ENCODE results near the gene CHDH.

CHDH gene

DNA sequence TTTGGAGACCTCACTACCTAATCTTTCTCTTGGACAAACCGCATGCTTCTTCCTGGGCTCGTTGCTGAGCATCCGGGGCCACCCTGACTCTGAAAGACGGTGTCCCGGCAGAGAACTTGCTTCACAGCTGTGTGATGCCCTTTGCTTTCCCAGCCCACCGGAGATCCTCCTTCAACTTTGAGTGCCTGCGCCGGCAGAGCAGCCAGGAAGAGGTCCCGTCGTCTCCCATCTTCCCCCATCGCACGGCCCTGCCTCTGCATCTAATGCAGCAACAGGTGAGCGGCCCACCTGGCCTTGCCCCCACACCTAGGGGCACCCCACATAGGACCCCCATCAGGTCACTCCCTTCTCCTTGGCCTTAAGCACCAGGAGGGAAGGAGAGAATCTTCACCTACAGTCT is 37.7 kb downstream of the CHDH start:
- DNase-seq (ENCODE audit: low read depth): no peak

GRCh38 chr3:53807117-53807810 is 39.0 kb downstream of the CHDH start:
- no peak for DNase-seq (ENCODE audit: low read depth)

- no peak for DNase-seq (ENCODE audit: low read depth)
These were observed 39.8 kb downstream of the CHDH start for GRCh38 chr3:53806182-53807116.

- no peak for DNase-seq (ENCODE audit: low read depth)
These were observed 40.6 kb downstream of the CHDH start for GRCh38 chr3:53805463-53806159.

DNA sequence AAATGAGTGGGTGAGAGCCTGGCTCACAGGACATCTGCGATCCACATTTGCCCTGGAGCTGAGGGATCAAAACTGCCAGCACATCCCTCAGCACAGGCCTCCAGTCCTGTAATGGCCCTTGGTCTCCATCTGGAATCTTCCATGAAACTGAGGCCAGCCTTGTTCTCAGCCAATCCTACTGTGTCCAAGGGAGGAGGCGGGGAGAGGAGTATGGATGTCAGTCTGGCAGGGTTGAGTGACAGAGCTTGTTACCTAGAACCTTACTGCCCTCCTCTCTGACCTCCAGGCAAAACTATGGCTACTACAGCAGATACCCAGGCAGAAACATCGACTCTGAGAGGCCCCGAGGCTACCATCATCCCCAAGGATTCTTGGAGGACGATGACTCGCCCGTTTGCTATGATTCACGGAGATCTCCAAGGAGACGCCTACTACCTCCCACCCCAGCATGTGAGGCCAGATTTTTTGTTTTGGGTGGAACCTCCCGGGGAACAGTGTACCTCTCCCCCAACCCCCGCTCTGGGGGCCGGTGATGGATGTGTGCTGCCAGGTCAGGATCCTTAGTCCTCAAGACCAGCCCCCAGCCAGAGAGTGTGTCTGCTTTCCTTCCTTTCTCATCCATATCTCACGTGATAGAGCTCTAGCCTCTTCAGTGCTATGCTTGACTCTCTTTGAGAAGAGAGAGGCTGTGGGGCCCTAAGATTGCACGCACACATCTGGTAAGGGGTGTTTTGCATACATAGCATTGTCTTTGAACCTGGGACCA is 41.3 kb downstream of the CHDH start:
- no peak for DNase-seq (ENCODE audit: low read depth)

DNA sequence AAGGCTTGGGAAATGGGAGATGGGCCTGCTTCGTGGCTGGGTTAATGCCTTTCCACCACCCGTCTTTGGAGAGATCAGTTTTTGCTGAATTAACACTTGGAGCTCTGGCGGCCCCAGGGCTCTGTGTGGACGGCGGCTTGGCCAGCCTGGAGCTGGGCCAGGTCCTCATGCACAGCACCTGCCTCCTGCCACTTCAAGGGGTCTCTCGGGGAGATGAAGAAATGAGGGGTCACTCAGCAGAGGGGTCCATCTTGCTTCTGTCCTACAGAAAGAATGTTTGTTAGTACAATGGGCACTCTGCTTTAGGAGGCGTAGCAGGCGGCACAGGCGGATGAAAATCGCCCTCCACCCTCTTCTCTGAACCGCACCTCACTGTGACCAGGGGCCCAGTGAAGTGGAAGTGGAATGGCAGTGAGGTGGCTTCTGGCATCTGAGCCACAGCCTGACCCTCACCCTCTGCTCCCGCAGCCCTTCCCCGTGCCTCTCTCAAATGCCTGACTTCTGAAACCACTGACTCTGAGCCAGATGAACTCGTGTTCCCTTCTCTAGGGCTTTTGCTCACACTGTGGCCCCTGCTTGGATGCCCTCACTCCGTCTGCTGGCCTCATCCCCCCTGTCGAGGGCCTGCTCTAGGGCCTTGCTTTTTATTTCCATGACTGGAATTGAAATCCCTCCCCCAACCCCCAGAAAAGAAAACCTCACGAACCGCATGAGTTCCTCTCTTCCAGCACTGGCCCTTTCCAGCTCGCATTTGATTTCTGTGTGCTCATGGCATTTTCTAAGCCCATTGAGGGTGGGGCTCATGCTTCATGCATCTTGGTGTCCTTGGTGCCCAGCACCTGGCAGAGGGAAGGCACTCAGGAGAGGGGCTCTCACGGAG is 42.2 kb downstream of the CHDH start:
- DNase-seq (ENCODE audit: low read depth): no peak

GRCh38 chr3:53803124-53803815 is 42.9 kb downstream of the CHDH start:
- DNase-seq (ENCODE audit: low read depth): no peak

- DNase-seq (ENCODE audit: low read depth): no peak
These were observed 43.9 kb downstream of the CHDH start for GRCh38 chr3:53802256-53802880.

DNA sequence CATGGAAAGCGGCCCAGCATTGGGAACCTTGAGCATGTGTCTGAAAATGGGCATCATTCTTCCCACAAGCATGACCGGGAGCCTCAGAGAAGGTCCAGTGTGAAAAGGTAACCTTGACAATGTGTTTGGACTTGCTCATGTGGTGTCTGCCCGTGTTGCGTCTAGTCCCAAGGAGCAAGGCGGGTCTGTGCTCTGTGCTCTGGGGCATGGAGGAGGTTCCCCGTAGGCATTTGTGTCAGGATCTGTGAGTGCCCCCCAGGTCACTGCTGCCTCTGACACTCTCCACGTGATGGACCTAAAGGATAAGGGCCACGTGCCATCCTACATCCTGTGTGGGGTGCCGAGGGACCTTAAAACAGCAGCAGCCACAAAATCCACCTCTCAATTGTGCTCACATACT is 44.9 kb downstream of the CHDH start:
- DNase-seq (ENCODE audit: low read depth): no peak

GRCh38 chr3:53800041-53800906 is 45.9 kb downstream of the CHDH start:
- no peak for DNase-seq (ENCODE audit: low read depth)

DNA sequence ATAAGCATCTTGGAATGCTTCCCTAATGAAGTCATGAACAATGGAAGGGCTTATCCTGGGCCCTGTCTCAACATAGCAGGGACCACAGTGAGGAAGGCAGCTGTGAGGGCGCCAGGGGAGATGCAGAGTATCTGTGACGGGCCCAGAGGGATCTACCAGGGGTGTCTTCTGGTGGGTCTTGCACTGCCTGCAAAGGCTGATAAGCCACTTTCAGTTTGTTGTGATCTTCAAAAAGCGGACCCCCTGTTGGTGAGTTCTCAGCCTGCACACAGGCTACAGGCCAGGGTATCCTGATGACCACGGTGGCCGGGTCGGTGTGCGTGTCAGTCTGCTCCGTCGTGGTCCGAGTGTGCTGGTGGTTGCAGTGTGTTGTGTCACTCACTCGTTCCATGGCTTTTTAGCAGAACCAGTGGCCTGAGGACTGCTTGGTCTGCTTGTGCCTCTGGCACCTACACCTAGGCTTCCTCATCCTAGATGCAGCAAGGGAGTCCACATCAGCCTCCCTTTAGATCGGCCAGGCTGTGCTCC is 46.8 kb downstream of the CHDH start:
- DNase-seq (ENCODE audit: low read depth): no peak

DNA sequence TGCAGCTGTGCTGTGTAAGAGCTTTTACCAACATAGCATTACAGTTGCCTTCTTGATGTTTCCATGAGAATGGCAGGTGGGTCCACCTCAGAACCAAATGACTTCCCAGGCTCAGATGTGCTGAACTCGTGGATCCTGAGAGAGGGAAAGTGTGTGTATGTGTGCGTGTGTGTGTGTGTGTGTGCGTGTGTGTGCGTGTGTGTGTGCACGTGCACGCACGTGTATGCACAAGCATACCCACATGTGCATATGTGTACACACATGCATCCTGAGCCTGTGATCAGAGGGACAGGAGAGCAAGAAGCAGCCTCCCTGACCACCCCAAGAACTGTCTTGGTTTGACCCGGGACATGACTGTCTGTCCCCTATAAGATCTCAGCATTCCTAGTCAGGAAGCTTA is 48.1 kb downstream of the CHDH start:
- no peak for DNase-seq (ENCODE audit: low read depth)

GRCh38 chr3:53795789-53796560 is 50.2 kb downstream of the CHDH start:
- no peak for DNase-seq (ENCODE audit: low read depth)

DNA sequence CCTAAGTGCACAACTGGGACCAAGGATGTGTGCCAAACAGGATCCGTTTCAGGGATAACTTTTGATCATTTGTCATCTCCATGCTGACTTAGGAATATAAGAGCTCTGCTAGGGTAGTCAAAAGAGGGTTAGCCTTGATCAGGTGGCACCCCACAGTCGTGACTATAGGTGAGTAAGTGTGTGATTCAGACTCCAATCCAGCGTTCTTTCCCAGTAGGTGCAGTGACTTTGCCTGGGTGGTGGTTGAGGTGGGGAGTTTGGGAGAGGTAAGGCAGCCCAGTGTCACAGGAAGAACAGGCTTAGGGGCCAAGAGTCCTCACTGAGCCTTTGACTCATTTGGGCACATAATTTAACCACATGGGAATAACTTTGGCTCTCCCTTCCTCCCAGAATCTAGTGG is 51.0 kb downstream of the CHDH start:
- no peak for DNase-seq (ENCODE audit: low read depth)

GRCh38 chr3:53794597-53794996 is 51.6 kb downstream of the CHDH start:
- no peak for DNase-seq (ENCODE audit: low read depth)

DNA sequence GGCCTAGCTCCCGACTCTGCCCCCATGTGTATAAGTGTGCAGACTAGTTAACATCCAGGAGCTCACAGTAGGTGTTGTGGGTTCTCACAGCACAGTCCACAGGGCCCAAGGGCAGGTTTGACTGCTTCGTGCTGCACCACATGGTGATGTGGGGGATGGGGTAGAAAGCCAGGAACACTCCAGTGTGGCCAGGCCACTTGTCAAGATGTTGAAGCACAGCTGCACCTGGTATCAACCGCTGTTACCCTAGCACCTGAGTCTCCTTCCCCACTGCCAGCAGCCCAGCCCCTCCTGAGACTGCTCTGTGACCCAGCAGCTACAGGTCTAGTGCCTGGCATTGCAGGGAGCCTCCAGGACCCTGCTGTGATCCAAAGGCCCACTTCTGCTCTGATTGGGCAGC is 53.4 kb downstream of the CHDH start:
- DNase-seq (ENCODE audit: low read depth): no peak

DNA sequence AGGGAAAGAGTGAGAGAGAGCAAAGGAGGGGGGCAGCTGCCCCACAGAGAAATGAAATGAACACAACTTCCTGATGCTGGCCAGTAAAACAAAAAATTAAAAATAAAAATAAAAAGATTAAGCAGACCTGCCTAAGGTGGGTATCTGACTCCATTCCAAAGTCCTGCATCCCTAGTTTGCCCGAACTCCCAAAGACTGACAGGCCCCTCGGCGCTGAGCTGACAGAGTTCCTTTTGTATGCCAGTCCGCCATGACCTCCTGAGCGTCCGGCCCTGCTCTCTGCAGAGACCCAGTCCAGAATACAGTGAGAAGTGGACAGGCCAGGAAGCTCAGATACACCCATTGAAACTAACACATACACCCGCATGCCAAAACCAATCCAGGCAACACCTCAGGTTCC is 54.9 kb downstream of the CHDH start:
- DNase-seq (ENCODE audit: low read depth): no peak

GRCh38 chr3:53790470-53790869 is 55.7 kb downstream of the CHDH start:
- DNase-seq (ENCODE audit: low read depth): no peak

Data from stimulated activated CD8-positive, alpha-beta memory T cell treated with anti-CD3 and anti-CD28 coated beads, Interleukin-4, amount 100 ng/mL, for 24 hours (primary cell).